ENCODE data around the gene KRT80.
A peak's percentile ranks its signal among the peaks of the same experiment; 100 is the strongest.

Gene KRT80

GRCh38 chr12:52151837-52152783 lies 39.7 kb downstream of the KRT80 start:
- peak; percentile 56 for DNase-seq (ENCODE audit: low read depth)

DNA sequence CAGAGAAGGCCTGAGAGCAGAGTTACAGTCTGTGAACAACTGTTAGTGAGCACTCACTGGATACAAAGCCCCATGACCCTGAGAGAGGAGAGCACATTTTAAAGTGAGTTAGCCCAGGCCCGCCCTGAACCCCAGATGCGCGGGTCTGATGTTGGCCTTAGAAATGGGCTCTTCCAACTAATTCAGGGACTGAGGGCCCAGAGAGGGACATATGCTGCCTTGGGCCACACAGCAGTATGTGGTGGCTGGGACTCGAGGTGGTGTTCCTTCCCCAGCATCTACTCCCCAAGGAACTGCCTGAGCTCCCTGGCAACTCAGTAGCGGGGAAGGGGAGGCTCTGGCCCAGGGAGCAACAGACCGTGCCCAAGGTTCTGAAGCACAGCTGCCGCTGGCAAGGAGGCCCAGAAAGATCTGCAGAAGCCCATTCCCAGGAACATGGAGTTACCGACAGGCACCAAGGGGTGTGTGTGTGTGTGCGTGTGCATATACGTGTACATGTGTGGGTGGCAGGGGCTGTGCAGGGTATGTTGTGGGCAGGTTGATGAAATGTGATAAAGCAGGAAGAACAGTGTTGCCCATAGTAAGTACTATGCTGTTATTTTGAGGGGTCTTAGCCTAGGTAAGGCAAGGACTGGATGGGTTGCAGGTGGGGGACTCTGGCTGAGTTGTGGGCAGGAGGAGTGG lies 40.5 kb downstream of the KRT80 start:
- DNase-seq (ENCODE audit: low read depth) = no peak

DNA sequence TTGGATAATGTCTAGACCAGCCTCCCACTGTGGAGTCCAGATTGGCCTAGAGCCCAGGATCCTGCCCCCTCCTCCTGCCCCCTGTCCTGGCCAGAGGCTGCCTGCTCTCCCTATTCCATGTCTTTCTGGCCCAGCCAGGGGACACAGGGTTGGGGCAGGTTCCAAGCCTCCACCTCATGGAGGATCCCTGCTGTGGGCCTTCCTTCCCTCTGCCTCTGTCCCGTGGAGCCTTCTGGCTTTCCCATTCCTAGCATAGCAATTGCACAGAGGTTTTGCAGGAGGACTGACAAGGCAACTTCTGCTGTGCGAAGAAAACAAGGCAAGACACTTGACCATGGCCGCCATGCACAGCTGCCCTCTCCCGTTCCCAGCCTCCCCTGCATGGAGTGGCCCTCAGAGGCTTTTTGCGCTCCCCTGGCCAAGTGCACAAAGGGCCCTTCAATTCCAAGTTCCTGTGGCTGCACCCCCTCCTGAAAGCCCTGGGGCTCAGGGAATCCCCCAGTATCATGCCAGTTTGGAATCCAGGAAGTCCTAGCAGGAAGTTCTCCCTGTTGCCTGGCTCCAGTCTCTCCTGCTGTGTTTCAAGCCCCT lies 42.1 kb downstream of the KRT80 start:
- DNase-seq (ENCODE audit: low read depth) = no peak

DNA sequence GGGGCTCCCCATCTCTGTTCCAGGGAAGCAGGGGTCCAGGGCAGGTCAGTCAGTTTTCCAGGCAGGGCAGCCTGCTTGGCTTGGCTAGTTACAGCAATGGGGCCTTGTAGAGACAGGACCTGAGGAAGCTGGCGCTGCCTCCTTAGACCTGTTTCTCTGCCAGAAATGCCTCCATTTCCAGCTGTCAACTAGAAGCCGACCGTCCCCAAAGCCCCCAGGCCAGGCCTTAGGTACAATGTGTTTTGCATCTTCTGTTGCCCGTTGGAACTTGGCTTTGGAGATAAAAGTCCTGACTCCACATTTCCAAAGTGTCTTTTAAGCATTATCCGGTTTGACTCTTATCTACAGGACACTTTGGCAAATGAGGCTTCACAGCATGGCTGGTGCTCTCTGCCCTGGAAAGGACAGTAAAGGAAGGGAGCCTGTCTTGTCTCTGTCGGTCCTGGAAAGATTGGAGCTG lies 42.6 kb downstream of the KRT80 start:
- DNase-seq (ENCODE audit: low read depth) = no peak

GRCh38 chr12:52148464-52149181 lies 43.2 kb downstream of the KRT80 start:
- no peak for DNase-seq (ENCODE audit: low read depth)

- DNase-seq (ENCODE audit: low read depth) = no peak
These were observed 43.8 kb downstream of the KRT80 start for GRCh38 chr12:52147964-52148463.

DNA sequence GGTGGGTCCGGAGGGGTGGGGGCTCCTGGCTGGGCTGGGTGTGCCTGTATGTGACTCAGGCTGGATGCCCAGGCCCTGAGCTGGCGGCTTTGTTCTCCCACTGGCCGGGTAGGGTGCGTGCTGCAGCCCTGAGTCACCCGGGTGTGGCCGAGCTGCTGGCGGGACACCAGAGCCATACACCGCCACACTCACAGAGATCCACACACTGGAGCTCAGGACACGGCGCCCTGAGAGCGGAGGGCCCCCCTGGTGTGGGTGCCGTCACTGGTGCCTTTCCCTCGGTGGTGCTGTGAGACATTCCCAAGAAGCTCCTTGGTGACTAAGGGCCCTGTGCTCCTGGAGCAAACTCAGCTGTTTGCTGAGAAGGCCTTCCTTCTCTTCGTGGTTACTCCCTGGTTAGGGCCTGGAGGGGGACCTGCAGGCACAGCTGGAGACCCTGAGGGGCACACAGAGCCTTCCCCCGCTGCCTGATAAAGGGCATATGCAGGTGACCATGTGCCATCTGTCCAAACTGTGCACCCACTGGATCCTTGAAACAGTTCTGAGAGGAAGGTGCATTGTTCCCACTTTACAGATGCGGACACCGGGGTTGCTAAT lies 44.3 kb downstream of the KRT80 start:
- DNase-seq (ENCODE audit: low read depth) = no peak

DNA sequence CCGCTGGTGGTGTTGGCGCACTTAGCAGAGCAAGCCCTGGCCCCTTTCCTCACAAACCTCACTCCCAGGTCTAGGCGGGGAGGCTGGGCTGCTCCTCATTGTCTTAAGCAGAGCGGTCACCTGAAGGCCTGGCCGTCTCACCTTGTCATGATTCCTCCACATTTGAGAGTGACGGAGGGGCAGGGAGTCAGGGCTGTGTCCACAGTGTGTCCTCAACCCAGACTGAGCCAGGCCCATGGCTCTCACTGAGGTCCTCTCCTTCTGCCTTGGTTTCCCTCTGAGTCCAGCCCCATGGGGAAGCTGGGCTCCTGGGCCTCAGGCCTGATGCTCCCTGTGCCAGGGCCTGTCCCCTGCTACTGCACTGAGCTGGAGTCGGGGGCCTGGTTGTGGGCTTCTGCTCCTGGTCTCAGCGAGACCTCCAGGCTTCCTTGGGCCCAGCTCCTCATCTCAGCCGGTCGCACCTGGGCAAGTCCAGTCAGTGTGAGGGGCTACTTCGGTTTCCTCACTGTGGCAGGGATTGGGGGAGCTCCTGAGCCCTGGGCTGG lies 44.9 kb downstream of the KRT80 start:
- DNase-seq (ENCODE audit: low read depth) = no peak

- no peak for DNase-seq (ENCODE audit: low read depth)
These were observed 45.6 kb downstream of the KRT80 start for GRCh38 chr12:52146089-52146821.

GRCh38 chr12:52145228-52146088 lies 46.4 kb downstream of the KRT80 start:
- no peak for DNase-seq (ENCODE audit: low read depth)

DNA sequence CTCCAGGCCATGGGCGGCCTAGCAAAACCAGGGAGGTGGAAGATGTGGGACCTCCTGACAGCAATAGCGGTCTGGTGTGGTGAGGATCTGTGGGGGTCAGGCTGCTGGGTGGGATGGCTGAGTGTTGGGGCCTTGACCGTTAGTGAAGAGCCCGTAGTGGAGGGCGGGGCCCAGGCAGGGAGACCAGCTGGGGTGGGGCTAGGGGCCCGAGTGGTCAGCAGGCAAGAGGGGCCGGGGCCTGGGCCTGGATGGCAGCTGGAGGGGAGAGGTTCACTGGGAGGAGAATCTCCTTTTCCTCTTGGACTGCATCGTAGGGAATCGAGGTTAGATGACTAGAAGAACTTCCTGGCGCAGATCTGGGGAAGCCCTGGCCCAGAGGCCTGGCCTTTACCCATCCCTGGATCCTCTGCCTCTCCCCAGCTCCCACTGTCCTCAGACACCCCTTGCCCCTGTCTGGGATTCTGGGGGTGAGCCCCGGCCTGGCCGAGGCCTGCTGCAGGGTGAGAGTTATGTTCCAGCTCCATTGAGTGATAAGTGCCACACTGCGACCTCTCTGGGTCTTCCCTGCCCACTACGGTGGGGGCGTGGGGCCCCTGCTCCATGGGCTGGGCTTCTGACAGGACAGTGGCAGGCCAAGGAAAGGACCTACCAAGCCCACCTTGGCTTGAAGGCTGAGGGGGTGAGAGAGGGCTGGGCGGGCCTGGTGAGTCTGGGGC lies 47.1 kb downstream of the KRT80 start:
- no peak for DNase-seq (ENCODE audit: low read depth)

- DNase-seq (ENCODE audit: low read depth) = no peak
These were observed 49.4 kb downstream of the KRT80 start for GRCh38 chr12:52142431-52142830.

DNA sequence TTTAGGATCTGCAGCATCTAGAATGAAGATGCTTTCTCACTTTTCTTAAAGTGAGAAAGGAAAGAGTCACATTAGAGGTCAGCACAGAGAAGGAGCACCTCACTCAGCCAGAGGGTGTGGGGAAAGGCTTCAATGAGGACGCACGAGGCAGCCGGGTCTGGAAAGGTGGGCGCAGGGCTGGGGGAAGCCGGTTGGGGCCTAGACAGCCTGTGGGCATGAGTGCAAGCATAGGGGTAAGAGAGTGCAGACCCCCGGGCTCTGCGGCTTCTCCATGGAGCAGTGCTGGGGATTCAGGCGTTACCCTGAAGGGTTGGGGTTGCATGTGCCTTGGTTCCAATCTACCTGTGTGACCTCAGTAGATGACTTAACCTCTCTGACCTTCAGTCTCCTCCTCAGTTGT lies 49.9 kb downstream of the KRT80 start:
- DNase-seq (ENCODE audit: low read depth) = no peak

DNA sequence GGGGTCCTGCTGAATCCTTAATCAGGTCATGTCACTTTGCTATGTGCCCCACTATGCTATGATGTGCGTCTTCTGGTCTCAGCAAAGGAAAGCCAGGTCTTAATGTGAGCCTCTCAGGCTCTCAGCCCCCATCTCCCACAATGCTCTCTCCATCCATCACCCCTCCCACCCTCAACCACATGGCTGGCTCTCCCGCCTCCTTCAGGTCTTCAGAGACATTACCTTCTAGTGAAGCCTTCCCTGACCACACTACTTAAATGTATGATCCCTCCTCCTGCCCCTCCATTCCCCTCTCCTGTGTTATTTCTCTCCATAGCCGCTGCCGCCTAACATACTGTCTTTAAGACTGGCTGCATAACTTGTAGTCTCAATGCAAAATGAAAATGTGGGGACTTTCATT lies 50.5 kb downstream of the KRT80 start:
- no peak for DNase-seq (ENCODE audit: low read depth)

DNA sequence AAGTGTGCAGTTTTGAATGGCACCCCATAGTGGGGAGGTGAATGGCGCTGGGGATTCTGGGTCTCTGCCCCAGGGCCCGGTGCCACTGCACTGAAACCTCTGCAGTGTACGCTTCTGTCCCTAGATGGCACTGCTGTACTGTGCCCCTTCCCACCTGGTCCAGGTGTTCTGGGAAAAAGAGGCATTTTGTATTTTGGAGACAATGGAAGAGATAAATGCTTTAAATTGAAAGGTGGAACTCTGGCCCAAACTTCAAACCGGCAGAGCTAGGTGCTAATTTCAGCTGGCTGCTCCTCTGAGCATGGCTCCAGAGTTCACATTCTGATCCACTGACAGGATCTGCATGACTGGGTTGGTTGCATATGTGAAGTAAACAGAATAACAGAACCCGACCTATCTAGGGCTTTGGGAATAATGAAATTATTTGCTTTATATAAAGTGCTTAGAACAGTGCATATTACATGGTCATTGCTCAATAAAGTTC lies 52.2 kb downstream of the KRT80 start:
- no peak for DNase-seq (ENCODE audit: low read depth)

GRCh38 chr12:52139147-52139546 lies 52.7 kb downstream of the KRT80 start:
- no peak for DNase-seq (ENCODE audit: low read depth)

DNA sequence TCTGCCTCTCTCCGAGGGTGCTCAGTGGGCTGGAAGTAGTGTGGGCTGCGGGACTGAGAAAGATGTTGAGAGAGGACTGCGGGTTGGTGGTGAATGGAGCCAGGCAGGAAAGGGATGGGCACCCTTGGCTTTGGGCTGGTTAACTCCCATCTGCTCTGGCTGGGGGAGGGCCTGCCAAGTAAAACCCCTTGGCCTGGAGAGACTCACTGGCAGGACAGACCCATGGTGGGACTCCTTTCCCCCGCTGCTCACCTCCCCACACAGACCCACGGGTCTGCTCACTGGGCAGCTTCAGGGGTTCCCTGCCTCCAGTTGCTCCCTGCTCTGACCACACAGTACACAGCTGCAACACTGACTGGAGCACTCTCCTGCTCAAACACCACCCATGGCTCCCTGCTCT lies 54.1 kb downstream of the KRT80 start:
- DNase-seq (ENCODE audit: low read depth) = no peak

GRCh38 chr12:52132754-52133161 lies 59.1 kb downstream of the KRT80 start:
- no peak for DNase-seq (ENCODE audit: low read depth)

- no peak for DNase-seq (ENCODE audit: low read depth)
These were observed 61.1 kb downstream of the KRT80 start for GRCh38 chr12:52130711-52131110.
